Mesendoderm (in vitro differentiated cells): ENCODE results near the gene SRI.

Source experiments
- DNase-seq: peaks from one replicate; pipeline ENCODE4 v3.0.0; 2013
- H2AK5ac ChIP-seq: 2 replicates; pipeline ENCODE4 v1.6.1; 2013; ENCODE audit warnings: low read length, inconsistent platforms
- H2BK120ac ChIP-seq: 2 replicates; pipeline ENCODE4 v1.6.1; 2013; ENCODE audit warnings: low read depth, mild to moderate bottlenecking, low read length, moderate library complexity, mixed read lengths
- H2BK15ac ChIP-seq: replicated peaks from 2 replicates; pipeline ENCODE4 v1.6.1; 2013; ENCODE audit warnings: low read depth, mild to moderate bottlenecking, moderate library complexity
- H2BK5ac ChIP-seq: 2 replicates; pipeline ENCODE4 v1.6.1; 2013; ENCODE audit warnings: low read length, inconsistent platforms
- H3K18ac ChIP-seq: 2 replicates; pipeline ENCODE4 v1.6.1; 2013; ENCODE audit warnings: mild to moderate bottlenecking, low read length, mixed read lengths
- H3K23ac ChIP-seq: one replicate; pipeline ENCODE4 v1.6.1; 2013; ENCODE audit warnings: low read length
- H3K27ac ChIP-seq: 2 replicates; pipeline ENCODE4 v1.5.1; 2013; ENCODE audit warnings: low read depth, mild to moderate bottlenecking, inconsistent platforms, low read length, moderate library complexity
- H3K27me3 ChIP-seq: 2 replicates; pipeline ENCODE4 v1.6.1; 2013; ENCODE audit warnings: low read length, control low read depth, mild to moderate bottlenecking, inconsistent platforms; ENCODE audit not compliant: insufficient read depth, poor library complexity
- H3K36me3 ChIP-seq: 2 replicates; pipeline ENCODE4 v1.6.1; 2013; ENCODE audit warnings: low read length, inconsistent platforms; ENCODE audit not compliant: control insufficient read depth, insufficient read depth
- H3K4ac ChIP-seq: one replicate; pipeline ENCODE4 v1.6.1; 2013; ENCODE audit warnings: low read depth, mild to moderate bottlenecking, low read length, moderate library complexity
- H3K4me1 ChIP-seq: 2 replicates; pipeline ENCODE4 v1.6.1; 2013; ENCODE audit warnings: low read depth, low read length, inconsistent platforms; ENCODE audit not compliant: control insufficient read depth
- H3K4me2 ChIP-seq: 2 replicates; pipeline ENCODE4 v1.6.1; 2013; ENCODE audit warnings: low read length
- H3K4me3 ChIP-seq: 2 replicates; pipeline ENCODE4 v1.5.1; 2013; ENCODE audit warnings: mild to moderate bottlenecking, low read length
- H3K56ac ChIP-seq: one replicate; pipeline ENCODE4 v1.6.1; 2013; ENCODE audit warnings: low read length
- H3K79me1 ChIP-seq: 2 replicates; pipeline ENCODE4 v1.6.1; 2013; ENCODE audit warnings: low read length, inconsistent platforms
- H3K79me2 ChIP-seq: 2 replicates; pipeline ENCODE4 v1.6.1; 2013; ENCODE audit warnings: mild to moderate bottlenecking, low read length; ENCODE audit not compliant: control insufficient read depth, insufficient read depth
- H3K9ac ChIP-seq: 2 replicates; pipeline ENCODE4 v1.6.1; 2013; ENCODE audit warnings: low read length, inconsistent platforms
- H4K5ac ChIP-seq: one replicate; pipeline ENCODE4 v1.6.1; 2013; ENCODE audit warnings: low read length
- H4K8ac ChIP-seq: one replicate; pipeline ENCODE4 v1.6.1; 2013; ENCODE audit warnings: low read depth, mild to moderate bottlenecking, control low read depth, low read length, moderate library complexity
- WGBS: extraction: QIAGEN DNeasy Blood & Tissue Kit; methylation state at CpG from one replicate; pipeline ENCODE4 v1.1.7; 2013; ENCODE audit warnings: low lambda C conversion rate, missing lambda C conversion rate; ENCODE audit not compliant: insufficient coverage; ENCODE audit errors: extremely low coverage; 5-methylcytosine and 5-hydroxymethylcytosine counted together

SRI gene

DNA sequence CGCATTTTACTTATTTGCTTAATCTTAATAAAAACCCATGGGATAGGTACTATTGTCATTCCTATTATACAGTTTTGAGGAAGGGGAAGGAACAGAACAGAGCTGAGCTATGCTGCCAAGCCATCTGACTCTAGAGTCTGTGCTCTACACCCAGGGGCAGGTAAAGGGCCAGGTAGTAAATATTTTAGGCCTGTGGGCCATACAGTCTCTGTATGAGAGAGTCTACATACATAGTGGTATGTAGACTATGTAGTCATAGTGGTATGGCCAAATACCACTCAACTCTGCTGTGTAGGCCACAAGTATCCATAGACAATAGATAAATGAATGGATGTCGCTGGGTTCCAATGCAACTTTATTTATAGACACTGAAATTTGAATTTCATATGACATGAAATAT is 3.4 kb upstream of the SRI start:
- no peak overlapping the region for H3K4ac ChIP-seq
- no CpG with 5 or more reads among the region's 2 CpGs for WGBS

DNA sequence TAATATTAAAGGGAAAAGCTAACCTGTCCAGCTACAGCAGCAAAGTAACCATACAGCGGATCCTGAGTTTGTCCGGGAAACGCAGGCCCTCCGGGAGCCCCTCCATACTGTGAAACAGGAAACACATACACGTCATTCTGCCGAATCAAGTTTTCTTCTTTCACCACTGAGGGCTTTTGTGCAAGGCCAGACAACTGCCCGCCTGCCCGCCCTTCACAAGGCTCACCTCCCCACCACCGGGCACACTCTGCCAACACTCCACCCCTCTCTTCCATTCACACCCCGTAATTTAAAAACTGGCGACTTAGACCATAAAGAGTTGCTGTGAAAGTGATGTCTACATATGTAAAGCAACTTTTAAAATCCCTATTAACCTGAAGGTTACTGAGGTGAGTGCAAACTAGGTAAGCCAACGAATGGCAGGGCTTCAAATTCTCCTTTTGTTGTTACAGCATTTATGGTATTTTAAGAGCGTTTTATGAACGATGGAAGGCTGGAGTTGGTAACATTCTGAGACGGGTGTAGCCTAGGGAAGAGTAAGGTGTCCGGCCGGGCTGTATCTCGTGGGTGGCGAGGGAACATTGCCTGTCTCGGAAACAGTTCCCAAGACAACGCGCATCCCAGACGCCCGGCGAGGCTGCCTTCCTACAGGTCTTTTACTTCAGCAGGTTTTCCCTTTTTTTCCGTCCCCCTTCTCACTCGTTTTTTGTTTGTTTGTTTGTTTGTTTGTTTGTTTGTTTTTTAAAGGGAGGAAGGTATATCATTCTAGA is 817 bp downstream of the SRI start:
- Histone ChIP-seq H3K4me2 (peak overlapping the region; percentile 88), H2AK5ac (no peak overlapping the region), H3K27ac (no peak overlapping the region), H2BK120ac (no peak overlapping the region), H3K4me1 (no peaks in the 10 kb centered on the region), H2BK15ac (no peak overlapping the region), H3K27me3 (no peaks in the 10 kb centered on the region), H3K18ac (peak overlapping the region; percentile 8), H3K9ac (peak overlapping the region; percentile 63), H3K79me1 (peaks cover 9% of the 10 kb centered on the region), H4K5ac (no peak overlapping the region), H3K56ac (peak overlapping the region; percentile 67), H3K4ac (no peak overlapping the region), H3K36me3 (peaks cover 3% of the 10 kb centered on the region), H4K8ac (no peak overlapping the region), H3K4me3 (peak overlapping the region; percentile 69), H3K23ac (no peak overlapping the region), H2BK5ac (no peak overlapping the region), H3K79me2 (peaks cover 3% of the 10 kb centered on the region)
- no CpG with 5 or more reads among the region's 27 CpGs for WGBS
- DNase-seq: peak; percentile 45

More for the DNA sequence above, 3.4 kb upstream of the SRI start:
- no peak for DNase-seq
- Histone ChIP-seq H2BK15ac (no peak overlapping the region), H2BK5ac (no peak overlapping the region), H3K36me3 (no peaks in the 10 kb centered on the region), H2BK120ac (no peak overlapping the region), H3K27me3 (no peaks in the 10 kb centered on the region), H3K79me1 (peaks cover 3% of the 10 kb centered on the region), H3K4me3 (no peak overlapping the region), H3K4me1 (no peaks in the 10 kb centered on the region), H3K79me2 (no peaks in the 10 kb centered on the region), H3K4me2 (no peak overlapping the region), H4K8ac (no peak overlapping the region), H3K27ac (no peak overlapping the region), H3K56ac (no peak overlapping the region), H3K18ac (no peak overlapping the region), H2AK5ac (no peak overlapping the region), H4K5ac (no peak overlapping the region), H3K23ac (no peak overlapping the region), H3K9ac (no peak overlapping the region)

DNA sequence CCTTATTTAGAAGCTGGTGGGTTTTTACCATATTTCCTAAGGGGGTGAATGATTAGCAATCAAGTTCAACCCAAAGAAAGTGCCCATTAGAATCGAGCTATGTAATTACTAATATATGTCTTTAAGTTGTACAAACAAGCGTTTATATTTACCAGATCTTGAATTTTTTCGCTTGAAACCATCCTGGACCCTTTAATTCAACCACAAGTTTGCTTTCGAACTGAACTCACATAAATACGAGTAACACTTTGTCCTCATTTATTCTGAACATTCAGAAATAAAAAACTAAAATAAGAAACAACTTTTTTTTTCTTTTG is 1.5 kb downstream of the SRI start:
- peaks cover 3% of the 10 kb centered on the region for H3K36me3 ChIP-seq

DNA sequence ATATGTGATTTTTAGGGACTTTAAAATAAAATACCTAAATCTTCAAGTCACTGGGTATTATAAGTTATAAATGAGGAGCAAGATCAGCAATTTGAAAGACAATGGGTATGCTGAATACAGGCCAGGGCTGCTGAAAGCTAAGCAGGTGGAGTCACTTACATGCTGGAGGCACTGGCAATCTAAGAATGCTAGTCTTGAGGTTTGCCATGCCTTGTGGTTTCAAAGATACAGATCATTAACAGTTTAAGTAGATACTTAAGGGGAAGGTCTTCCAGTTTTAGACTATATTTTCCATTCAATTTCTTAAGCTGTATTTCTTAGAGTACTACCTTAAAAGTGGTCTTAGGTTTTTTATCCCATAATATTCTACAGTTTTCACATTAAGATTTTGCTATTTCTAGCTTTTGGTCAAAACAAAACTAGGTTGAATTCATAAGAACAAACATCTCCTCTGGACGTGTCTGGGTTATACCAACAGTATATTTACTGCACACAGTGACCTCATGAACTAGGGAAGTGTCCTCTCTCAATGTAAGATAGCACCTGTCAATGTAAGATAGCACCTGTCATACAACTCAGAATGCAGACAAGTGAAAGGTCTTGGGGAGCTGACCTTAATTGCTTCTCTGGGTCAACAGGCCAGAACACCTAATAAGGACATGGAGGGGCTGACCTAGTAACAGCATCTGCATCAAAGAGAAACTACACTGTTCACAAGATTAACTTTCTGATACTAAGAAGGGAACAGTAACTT is 2.0 kb downstream of the SRI start:
- WGBS: no CpG with 5 or more reads among the region's 1 CpG
- Histone ChIP-seq H3K27me3 (no peaks in the 10 kb centered on the region), H3K4me2 (no peak overlapping the region), H3K36me3 (peaks cover 4% of the 10 kb centered on the region), H4K5ac (no peak overlapping the region), H3K56ac (no peak overlapping the region), H3K79me1 (peaks cover 9% of the 10 kb centered on the region), H2AK5ac (no peak overlapping the region), H3K4ac (no peak overlapping the region), H2BK120ac (no peak overlapping the region), H3K27ac (no peak overlapping the region), H2BK15ac (no peak overlapping the region), H3K9ac (no peak overlapping the region), H3K4me1 (no peaks in the 10 kb centered on the region), H2BK5ac (no peak overlapping the region), H4K8ac (no peak overlapping the region), H3K79me2 (peaks cover 3% of the 10 kb centered on the region), H3K18ac (no peak overlapping the region), H3K4me3 (no peak overlapping the region), H3K23ac (no peak overlapping the region)
- no peak for DNase-seq

More for the DNA sequence above, 1.5 kb downstream of the SRI start:
- no peak overlapping the region for H3K4me2 ChIP-seq
- no peak overlapping the region for H3K18ac ChIP-seq
- WGBS: no CpG with 5 or more reads among the region's 5 CpGs
- no peak overlapping the region for H4K5ac ChIP-seq
- H3K4me1 ChIP-seq: no peaks in the 10 kb centered on the region
- H4K8ac ChIP-seq: no peak overlapping the region
- H3K27ac ChIP-seq: no peak overlapping the region
- H3K4me3 ChIP-seq: no peak overlapping the region
- DNase-seq: no peak
- H3K79me1 ChIP-seq: peaks cover 9% of the 10 kb centered on the region
- H3K9ac ChIP-seq: no peak overlapping the region
- H3K79me2 ChIP-seq: peaks cover 3% of the 10 kb centered on the region
- H3K4ac ChIP-seq: no peak overlapping the region
- no peak overlapping the region for H3K23ac ChIP-seq
- no peak overlapping the region for H3K56ac ChIP-seq
- H2BK5ac ChIP-seq: no peak overlapping the region
- no peak overlapping the region for H2BK15ac ChIP-seq
- no peaks in the 10 kb centered on the region for H3K27me3 ChIP-seq
- H2AK5ac ChIP-seq: no peak overlapping the region
- H2BK120ac ChIP-seq: no peak overlapping the region

DNA sequence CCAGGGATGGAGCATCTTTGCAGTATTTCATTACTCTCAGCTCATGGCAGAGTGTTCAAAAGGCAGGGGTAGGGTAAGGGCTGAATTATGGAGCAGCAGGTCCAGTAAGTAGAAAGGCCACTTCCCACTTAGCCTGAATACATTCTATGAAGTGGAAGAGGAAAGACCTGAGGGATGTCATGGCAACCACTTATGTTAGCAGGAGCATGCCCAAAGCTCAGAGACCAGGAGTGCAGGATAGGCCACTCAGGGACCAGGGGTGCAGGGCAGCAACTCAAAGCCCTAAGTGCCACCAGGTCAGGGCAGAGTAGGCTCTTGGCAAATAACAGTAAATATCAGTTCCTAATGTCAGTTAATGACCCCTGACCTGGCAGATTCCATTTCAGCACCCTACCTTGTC is 3.6 kb downstream of the SRI start:
- Histone ChIP-seq H3K36me3 (peaks cover 5% of the 10 kb centered on the region), H3K27me3 (no peaks in the 10 kb centered on the region), H3K18ac (no peak overlapping the region), H2BK120ac (no peak overlapping the region), H3K4ac (no peak overlapping the region), H3K4me3 (no peak overlapping the region), H3K56ac (no peak overlapping the region), H4K5ac (no peak overlapping the region), H3K79me1 (peaks cover 9% of the 10 kb centered on the region), H3K4me1 (no peaks in the 10 kb centered on the region), H2AK5ac (no peak overlapping the region), H3K23ac (no peak overlapping the region), H2BK5ac (no peak overlapping the region), H2BK15ac (no peak overlapping the region), H3K79me2 (peaks cover 3% of the 10 kb centered on the region), H4K8ac (no peak overlapping the region), H3K27ac (no peak overlapping the region), H3K9ac (no peak overlapping the region), H3K4me2 (no peak overlapping the region)
- no peak for DNase-seq
